Measurements from ENCODE around the gene SLC1A2.

DNA sequence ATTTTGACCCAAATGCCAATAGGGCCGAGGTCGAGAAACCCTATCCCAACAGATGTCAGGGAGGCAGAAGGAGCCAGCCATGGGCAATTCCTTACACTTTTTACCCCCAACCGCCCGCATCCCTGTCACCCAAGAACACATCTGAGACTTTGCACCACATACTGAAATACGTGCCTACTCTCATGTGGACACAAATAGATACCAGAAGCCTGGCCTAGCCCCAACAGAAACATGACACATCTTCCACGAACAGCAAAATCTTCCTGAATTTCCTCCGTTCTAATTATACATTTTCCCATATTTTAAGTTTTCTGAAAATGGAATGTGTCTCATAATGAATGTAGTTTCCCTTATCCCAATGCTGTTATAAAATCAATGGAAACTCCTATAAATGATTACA lies 64.7 kb downstream of the SLC1A2 start:
- TF ChIP-seq, protein P1, sequence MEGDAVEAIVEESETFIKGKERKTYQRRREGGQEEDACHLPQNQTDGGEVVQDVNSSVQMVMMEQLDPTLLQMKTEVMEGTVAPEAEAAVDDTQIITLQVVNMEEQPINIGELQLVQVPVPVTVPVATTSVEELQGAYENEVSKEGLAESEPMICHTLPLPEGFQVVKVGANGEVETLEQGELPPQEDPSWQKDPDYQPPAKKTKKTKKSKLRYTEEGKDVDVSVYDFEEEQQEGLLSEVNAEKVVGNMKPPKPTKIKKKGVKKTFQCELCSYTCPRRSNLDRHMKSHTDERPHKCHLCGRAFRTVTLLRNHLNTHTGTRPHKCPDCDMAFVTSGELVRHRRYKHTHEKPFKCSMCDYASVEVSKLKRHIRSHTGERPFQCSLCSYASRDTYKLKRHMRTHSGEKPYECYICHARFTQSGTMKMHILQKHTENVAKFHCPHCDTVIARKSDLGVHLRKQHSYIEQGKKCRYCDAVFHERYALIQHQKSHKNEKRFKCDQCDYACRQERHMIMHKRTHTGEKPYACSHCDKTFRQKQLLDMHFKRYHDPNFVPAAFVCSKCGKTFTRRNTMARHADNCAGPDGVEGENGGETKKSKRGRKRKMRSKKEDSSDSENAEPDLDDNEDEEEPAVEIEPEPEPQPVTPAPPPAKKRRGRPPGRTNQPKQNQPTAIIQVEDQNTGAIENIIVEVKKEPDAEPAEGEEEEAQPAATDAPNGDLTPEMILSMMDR (conservative IDR thresholded peaks at IDR 0.05; ENCODE audit: low read length) = no peak
- TF ChIP-seq EZH2phosphoT487 (IDR thresholded peaks at IDR 0.05; ENCODE audit: borderline replicate concordance) = no peak

Data from Loucy (cell line).